CD8-positive, alpha-beta memory T cell (primary cell): ENCODE results near the gene ADAMTS13. TPM values are rescaled to one million over a fixed set of nuclear protein-coding genes. Genes with fewer than 3 reads are reported as not detected.

Source experiments
- CTCF ChIA-PET: fragments of 350-600 bp; sonication (Branson Sonifier 250); formaldehyde crosslinking; loops from one replicate; lab custom pipeline; 2021; ENCODE audit warnings: antibody characterized with exemption; lab: Charles Lee
- POLR2A ChIA-PET: fragments of 350-600 bp; sonication (Branson Sonifier 250); formaldehyde crosslinking; loops from one replicate; lab custom pipeline; 2021; ENCODE audit warnings: antibody characterized with exemption; lab: Charles Lee
- DNase-seq, 5 donors: peaks; one replicate each; pipeline versions ENCODE4 v3.0.0 to v3.0.0-alpha.2; 2020 to 2022; ENCODE audit warnings: mixed read lengths in 1 of 5
- H3K27ac ChIP-seq: one replicate; pipeline ENCODE4 v1.7.0; 2013; ENCODE audit warnings: low read depth, mild to moderate bottlenecking, low read length, moderate library complexity
- H3K27me3 ChIP-seq: 2 replicates; pipeline ENCODE4 v1.7.0; 2013; ENCODE audit warnings: low read length, mild to moderate bottlenecking; ENCODE audit not compliant: insufficient read depth, poor library complexity, severe bottlenecking
- H3K36me3 ChIP-seq: 2 replicates; pipeline ENCODE4 v1.7.0; 2013; ENCODE audit warnings: mild to moderate bottlenecking, low read length, moderate library complexity; ENCODE audit not compliant: insufficient read depth
- H3K4me1 ChIP-seq: 2 replicates; pipeline ENCODE4 v1.7.0; 2013; ENCODE audit warnings: mild to moderate bottlenecking, low read length, moderate library complexity; ENCODE audit not compliant: insufficient read depth
- H3K4me3 ChIP-seq: 2 replicates; pipeline ENCODE4 v1.7.0; 2013; ENCODE audit warnings: mild to moderate bottlenecking, low read length
- H3K9me3 ChIP-seq: 2 replicates; pipeline ENCODE4 v1.7.0; 2013; ENCODE audit warnings: mild to moderate bottlenecking, low read length
- H3K27ac Mint-ChIP-seq, 8 donors: one replicate each; pipeline ENCODE4 v1.8.0; 2020 to 2021; ENCODE audit warnings: mixed read lengths in 8 of 8, mild to moderate bottlenecking in 6 of 8, inconsistent platforms in 3 of 8, moderate library complexity in 3 of 8
- H3K27me3 Mint-ChIP-seq, 2 donors: one replicate each; pipeline ENCODE4 v1.8.0; 2020 to 2021; ENCODE audit warnings: mixed read lengths in 2 of 2, mild to moderate bottlenecking in 1 of 2, moderate library complexity in 1 of 2
- H3K36me3 Mint-ChIP-seq, 3 donors: one replicate each; pipeline ENCODE4 v1.8.0; 2020 to 2021; ENCODE audit warnings: mixed read lengths in 3 of 3, inconsistent platforms in 1 of 3, mild to moderate bottlenecking in 1 of 3
- H3K4me1 Mint-ChIP-seq, 3 donors: one replicate each; pipeline ENCODE4 v1.8.0; 2020 to 2021; ENCODE audit warnings: mixed read lengths in 3 of 3, inconsistent platforms in 1 of 3, mild to moderate bottlenecking in 1 of 3
- H3K4me3 Mint-ChIP-seq, 7 donors: one replicate each; pipeline ENCODE4 v1.8.0; 2020 to 2021; ENCODE audit warnings: mixed read lengths in 7 of 7, mild to moderate bottlenecking in 6 of 7, moderate library complexity in 4 of 7, inconsistent platforms in 2 of 7
- H3K9me3 Mint-ChIP-seq, 5 donors: one replicate each; pipeline ENCODE4 v1.8.0; 2020 to 2022; ENCODE audit warnings: mixed read lengths in 5 of 5, mild to moderate bottlenecking in 3 of 5, moderate library complexity in 2 of 5, inconsistent platforms in 1 of 5
- polyA plus RNA-seq: library from polyadenylated mRNA; unstranded; fragments of 300-500 nt; fragmentation: Illumina TruSeq; gene quantifications from one replicate; pipeline ENCODE4 v1.2.3, GENCODE V29; 2021
- total RNA-seq, 2 experiments: library from RNA; stranded (reverse); gene quantifications; one replicate each; pipeline ENCODE4 v1.2.3, GENCODE V29; 2021

Gene ADAMTS13
- total and polyA plus RNA-seq, 3 experiments from 2014 or later = 0.32 to 1.1 (median 1.0) TPM

DNA sequence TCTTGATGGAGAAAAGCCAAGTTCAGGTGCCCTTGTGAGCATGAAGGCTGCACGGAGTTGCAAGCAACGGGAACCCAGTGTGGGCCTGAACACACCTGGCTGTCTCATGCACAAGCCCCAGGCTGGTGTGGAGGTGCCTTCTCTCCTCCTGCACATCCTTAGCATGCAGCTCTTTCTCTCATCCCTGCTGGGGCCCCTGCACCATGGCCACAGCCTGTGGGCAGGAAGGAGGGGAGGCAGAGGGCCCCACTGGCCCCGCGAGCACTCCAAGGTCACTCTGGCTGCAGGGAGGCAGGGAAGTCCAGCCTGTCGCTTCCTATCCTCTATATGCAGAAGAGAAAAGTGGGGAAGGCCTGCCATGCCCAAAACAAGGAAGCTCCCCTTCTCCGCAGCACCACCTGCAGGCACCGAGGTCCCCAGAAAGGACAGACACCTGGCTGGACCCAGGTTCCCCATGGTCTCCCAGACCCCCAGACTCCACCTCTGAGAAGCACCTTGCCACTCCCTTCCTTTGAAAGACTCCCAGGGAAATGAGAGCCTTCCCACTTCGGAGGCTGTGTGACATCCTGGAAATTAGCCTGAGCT lies 27.4 kb upstream of the ADAMTS13 start:
- Histone ChIP-seq H3K27ac (no peak overlapping the region), H3K36me3 (no peaks in the 10 kb centered on the region), H3K4me1 (no peaks in the 10 kb centered on the region), H3K27me3 (peaks cover 3% of the 10 kb centered on the region), H3K4me3 (no peak overlapping the region), H3K9me3 (no peaks in the 10 kb centered on the region)
- no peak overlapping the region for H3K4me3 Mint-ChIP-seq
- H3K4me1 Mint-ChIP-seq = no peaks in the 10 kb centered on the region
- no peak for DNase-seq
- no peak overlapping the region for H3K27ac Mint-ChIP-seq
- ChIA-PET CTCF (no interaction called here), POLR2A (no interaction called here)
- H3K36me3 Mint-ChIP-seq = no peaks in the 10 kb centered on the region
- H3K27me3 Mint-ChIP-seq = peaks cover 2 to 6% of the 10 kb centered on the region in 2 donors
- no peaks in the 10 kb centered on the region for H3K9me3 Mint-ChIP-seq

DNA sequence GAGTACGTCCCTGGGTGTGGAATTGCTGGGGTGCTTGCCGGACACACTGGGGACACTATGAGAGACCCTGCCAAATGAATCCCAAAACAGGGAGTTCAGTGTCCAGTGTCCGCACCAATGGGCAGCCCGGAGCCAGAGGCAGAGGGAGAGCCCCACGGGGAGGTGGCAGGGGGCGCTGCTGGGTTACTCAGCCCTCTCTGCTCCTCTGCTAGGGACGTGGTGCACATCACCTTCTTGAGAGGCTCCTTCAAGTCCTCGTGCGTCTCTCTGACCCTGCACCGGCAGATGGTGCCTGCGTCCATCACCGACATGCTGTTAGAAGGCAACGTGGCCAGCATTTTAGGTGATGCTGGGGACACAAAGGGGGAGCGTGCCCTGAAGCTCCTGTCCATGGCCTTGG lies 25.2 kb upstream of the ADAMTS13 start:
- H3K36me3 ChIP-seq = no peaks in the 10 kb centered on the region
- Mint-ChIP-seq H3K36me3 (no peaks in the 10 kb centered on the region), H3K27me3 (no peaks in the 10 kb centered on the region), H3K4me1 (no peaks in the 10 kb centered on the region), H3K27ac (no peak overlapping the region), H3K4me3 (peak overlapping the region in 1 of 7 donors; percentile 48), H3K9me3 (no peaks in the 10 kb centered on the region)
- no peak overlapping the region for H3K27ac ChIP-seq
- CTCF ChIA-PET = interaction anchor here (1.5 kb wide), 1 partner anchor 15 kb away, joined by 3 read pairs; no protein-coding TSS in a partner anchor
- POLR2A ChIA-PET = no interaction called here
- no peak overlapping the region for H3K4me3 ChIP-seq
- DNase-seq = no peak
- no peaks in the 10 kb centered on the region for H3K27me3 ChIP-seq
- H3K9me3 ChIP-seq = no peaks in the 10 kb centered on the region
- no peaks in the 10 kb centered on the region for H3K4me1 ChIP-seq

DNA sequence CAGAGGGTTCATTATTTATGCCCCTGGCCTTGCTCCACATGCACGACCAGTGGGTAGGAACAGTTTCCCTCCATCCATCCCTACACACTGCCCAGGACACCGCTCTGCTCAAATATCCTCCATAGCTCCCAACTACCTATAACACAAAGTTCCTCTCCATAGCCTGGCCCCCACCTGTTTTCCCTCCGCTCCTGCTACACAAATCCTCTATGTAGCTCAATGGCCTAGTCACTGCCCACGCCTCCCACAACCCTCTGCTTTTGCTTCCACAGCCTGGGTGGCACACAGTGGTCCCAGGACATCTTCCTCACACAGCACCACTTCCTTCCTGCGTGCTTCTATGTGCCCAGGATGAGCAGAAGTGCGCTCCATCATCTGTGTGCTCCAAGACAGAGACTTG lies 24.8 kb upstream of the ADAMTS13 start:
- no peaks in the 10 kb centered on the region for H3K9me3 ChIP-seq
- Mint-ChIP-seq H3K4me3 (no peak overlapping the region), H3K27ac (peak overlapping the region in 1 of 8 donors; percentile 11), H3K36me3 (no peaks in the 10 kb centered on the region), H3K27me3 (no peaks in the 10 kb centered on the region), H3K4me1 (no peaks in the 10 kb centered on the region), H3K9me3 (no peaks in the 10 kb centered on the region)
- no peaks in the 10 kb centered on the region for H3K4me1 ChIP-seq
- POLR2A ChIA-PET = no interaction called here
- H3K27ac ChIP-seq = no peak overlapping the region
- DNase-seq = no peak
- no peak overlapping the region for H3K4me3 ChIP-seq
- no peaks in the 10 kb centered on the region for H3K27me3 ChIP-seq
- CTCF ChIA-PET = interaction anchor here (1.5 kb wide), 1 partner anchor 15 kb away, joined by 3 read pairs; no protein-coding TSS in a partner anchor
- H3K36me3 ChIP-seq = no peaks in the 10 kb centered on the region

DNA sequence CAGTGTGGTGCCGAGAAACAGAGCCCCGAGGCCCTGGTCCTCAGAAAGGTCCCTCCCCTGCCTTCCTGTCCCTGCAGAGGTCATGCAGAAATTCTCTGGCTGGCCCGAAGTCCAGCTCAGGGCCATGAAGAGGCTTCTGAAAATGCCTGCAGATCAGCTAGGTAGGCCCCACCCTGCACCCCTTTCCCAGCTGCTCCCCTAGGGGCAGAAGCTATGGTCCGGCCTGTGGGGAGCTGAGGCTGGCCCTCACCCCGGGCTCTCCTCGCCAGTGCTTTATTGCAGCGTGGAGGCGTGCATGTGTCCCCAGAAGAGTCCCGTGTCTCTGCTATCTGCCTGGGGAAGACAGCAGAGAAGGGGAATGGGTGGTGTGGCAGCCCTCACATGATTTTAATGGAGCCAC lies 24.3 kb upstream of the ADAMTS13 start:
- H3K27ac Mint-ChIP-seq = no peak overlapping the region
- H3K9me3 Mint-ChIP-seq = no peaks in the 10 kb centered on the region
- POLR2A ChIA-PET = no interaction called here
- H3K27me3 Mint-ChIP-seq = no peaks in the 10 kb centered on the region
- Histone ChIP-seq H3K27me3 (no peaks in the 10 kb centered on the region), H3K9me3 (no peaks in the 10 kb centered on the region), H3K4me3 (no peak overlapping the region), H3K36me3 (no peaks in the 10 kb centered on the region), H3K27ac (no peak overlapping the region), H3K4me1 (no peaks in the 10 kb centered on the region)
- CTCF ChIA-PET = interaction anchor here (1.3 kb wide), 1 partner anchor 10 kb away, joined by 3 read pairs; no protein-coding TSS in a partner anchor
- H3K4me3 Mint-ChIP-seq = no peak overlapping the region
- no peak for DNase-seq
- H3K36me3 Mint-ChIP-seq = no peaks in the 10 kb centered on the region
- no peaks in the 10 kb centered on the region for H3K4me1 Mint-ChIP-seq

DNA sequence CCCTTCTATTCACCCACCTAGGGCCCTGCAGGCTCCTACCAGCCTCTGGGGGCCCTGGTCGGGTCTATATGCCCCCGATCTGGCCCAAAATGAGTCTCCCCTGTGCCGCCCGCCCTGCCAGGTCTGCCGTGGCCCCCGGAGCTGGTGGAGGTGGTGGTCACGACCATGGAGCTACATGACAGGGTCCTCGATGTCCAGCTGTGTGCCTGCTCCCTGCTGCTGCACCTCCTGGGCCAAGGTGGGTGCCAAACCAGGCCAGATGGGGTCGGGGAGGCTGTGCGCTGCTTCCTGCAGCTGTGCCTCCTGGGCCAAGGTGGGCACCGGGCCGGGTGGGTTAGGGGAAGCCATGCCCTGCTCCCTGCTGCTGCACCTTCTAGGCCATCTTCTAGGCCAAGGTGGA lies 21.9 kb upstream of the ADAMTS13 start:
- DNase-seq = no peak
- ChIA-PET POLR2A (interaction anchor here (0.6 kb wide), 1 partner anchor 50 kb away, joined by 3 read pairs; no protein-coding TSS in a partner anchor), CTCF (no interaction called here)
- H3K27ac Mint-ChIP-seq = no peak overlapping the region
- Histone ChIP-seq H3K4me1 (no peaks in the 10 kb centered on the region), H3K4me3 (no peak overlapping the region), H3K27me3 (no peaks in the 10 kb centered on the region), H3K9me3 (no peaks in the 10 kb centered on the region), H3K36me3 (no peaks in the 10 kb centered on the region), H3K27ac (no peak overlapping the region)
- H3K36me3 Mint-ChIP-seq = peaks cover 0 to 13% (median under 1%) of the 10 kb centered on the region in 3 donors
- H3K27me3 Mint-ChIP-seq = no peaks in the 10 kb centered on the region
- H3K9me3 Mint-ChIP-seq = no peaks in the 10 kb centered on the region
- peaks cover 0 to 1% (median 0%) of the 10 kb centered on the region in 3 donors for H3K4me1 Mint-ChIP-seq
- H3K4me3 Mint-ChIP-seq = no peak overlapping the region

DNA sequence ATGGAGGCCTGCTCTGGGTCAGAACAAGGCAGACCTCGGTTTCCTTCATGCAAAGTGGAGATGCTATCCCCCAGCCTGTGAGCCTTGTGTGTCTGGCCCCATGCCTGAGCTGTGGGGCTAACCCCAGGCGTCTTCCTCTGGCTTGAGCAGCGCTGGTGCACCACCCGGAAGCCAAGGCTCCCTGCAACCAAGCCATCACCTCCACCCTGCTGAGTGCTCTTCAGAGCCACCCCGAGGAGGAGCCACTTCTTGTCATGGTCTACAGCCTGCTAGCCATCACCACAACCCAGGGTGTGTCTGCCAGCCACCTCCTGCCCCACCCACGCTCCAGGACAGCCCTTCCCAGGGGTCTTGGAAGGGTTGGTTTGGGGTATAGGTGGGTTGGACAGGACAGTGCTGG lies 20.6 kb upstream of the ADAMTS13 start:
- H3K27ac ChIP-seq = no peak overlapping the region
- H3K27me3 ChIP-seq = no peaks in the 10 kb centered on the region
- Mint-ChIP-seq H3K27ac (no peak overlapping the region), H3K4me1 (peaks cover 0 to 2% (median 1%) of the 10 kb centered on the region in 3 donors), H3K4me3 (no peak overlapping the region), H3K27me3 (no peaks in the 10 kb centered on the region), H3K36me3 (peaks cover under 1 to 26% (median 3%) of the 10 kb centered on the region in 3 donors), H3K9me3 (no peaks in the 10 kb centered on the region)
- no peak for DNase-seq
- ChIA-PET CTCF (no interaction called here), POLR2A (no interaction called here)
- no peak overlapping the region for H3K4me3 ChIP-seq
- no peaks in the 10 kb centered on the region for H3K4me1 ChIP-seq
- peaks cover 6% of the 10 kb centered on the region for H3K36me3 ChIP-seq
- H3K9me3 ChIP-seq = no peaks in the 10 kb centered on the region

DNA sequence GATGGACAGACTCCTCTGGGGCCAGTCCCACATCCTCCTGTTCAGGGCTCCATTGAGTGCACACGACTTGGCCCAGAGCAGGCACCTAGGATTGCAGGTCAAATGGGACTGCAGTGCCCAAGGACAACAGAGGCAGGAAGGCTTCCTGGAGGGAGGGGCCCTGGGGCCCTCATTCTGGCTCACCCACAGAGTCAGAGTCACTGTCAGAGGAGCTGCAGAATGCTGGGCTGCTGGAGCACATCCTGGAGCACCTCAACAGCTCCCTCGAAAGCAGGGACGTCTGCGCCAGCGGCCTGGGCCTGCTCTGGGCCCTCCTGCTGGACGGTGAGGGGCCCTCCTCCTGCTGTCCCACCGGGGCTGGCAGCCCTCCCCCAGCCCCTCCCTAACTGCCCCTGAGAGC lies 19.5 kb upstream of the ADAMTS13 start:
- H3K9me3 ChIP-seq = no peaks in the 10 kb centered on the region
- peaks cover 6 to 36% (median 8%) of the 10 kb centered on the region in 3 donors for H3K36me3 Mint-ChIP-seq
- no peaks in the 10 kb centered on the region for H3K4me1 ChIP-seq
- no peak overlapping the region for H3K27ac Mint-ChIP-seq
- no peak for DNase-seq
- peaks cover 6 to 8% (median 7%) of the 10 kb centered on the region in 3 donors for H3K4me1 Mint-ChIP-seq
- H3K36me3 ChIP-seq = peaks cover 11% of the 10 kb centered on the region
- H3K9me3 Mint-ChIP-seq = no peaks in the 10 kb centered on the region
- POLR2A ChIA-PET = interaction anchor here (0.6 kb wide), 1 partner anchor 84 kb away, joined by 5 read pairs; no protein-coding TSS in a partner anchor
- H3K27me3 ChIP-seq = no peaks in the 10 kb centered on the region
- H3K4me3 Mint-ChIP-seq = no peak overlapping the region
- CTCF ChIA-PET = interaction anchor here (1.1 to 1.3 kb wide), 4 partner anchors 14 to 216 kb away, joined by 3 to 5 read pairs (median 3); no protein-coding TSS in a partner anchor
- no peaks in the 10 kb centered on the region for H3K27me3 Mint-ChIP-seq
- H3K4me3 ChIP-seq = no peak overlapping the region
- H3K27ac ChIP-seq = no peak overlapping the region

DNA sequence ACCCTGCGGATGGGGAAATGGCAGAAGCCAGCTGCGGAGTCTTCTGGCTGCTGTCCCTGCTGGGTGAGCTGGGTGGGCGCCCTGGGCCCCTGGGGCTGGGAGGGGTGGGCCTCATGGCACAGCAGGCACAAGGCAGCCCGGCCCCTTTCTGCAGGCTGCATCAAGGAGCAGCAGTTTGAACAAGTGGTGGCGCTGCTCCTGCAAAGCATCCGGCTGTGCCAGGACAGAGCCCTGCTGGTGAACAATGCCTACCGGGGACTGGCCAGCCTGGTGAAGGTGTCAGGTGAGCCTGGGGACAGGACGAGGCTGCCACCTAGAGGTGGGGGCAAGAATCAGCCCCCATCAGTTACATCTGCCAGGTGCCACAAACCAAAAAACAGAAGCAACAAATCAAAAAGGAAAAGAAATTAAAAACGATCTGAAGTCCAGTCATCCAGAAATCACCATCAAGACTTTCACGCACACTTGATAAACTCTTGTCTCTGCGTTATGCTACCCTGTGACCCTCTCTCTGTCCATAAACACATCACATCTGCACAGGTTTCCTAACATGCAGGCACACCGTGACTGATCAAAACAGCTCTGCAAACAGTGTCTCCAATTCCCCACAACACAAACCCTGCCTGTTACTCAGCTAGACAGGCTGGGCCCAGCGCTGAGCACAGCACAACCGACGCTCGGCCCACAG lies 18.3 kb upstream of the ADAMTS13 start:
- peaks cover 6 to 44% (median 8%) of the 10 kb centered on the region in 3 donors for H3K36me3 Mint-ChIP-seq
- no peak overlapping the region for H3K4me3 Mint-ChIP-seq
- Histone ChIP-seq H3K9me3 (no peaks in the 10 kb centered on the region), H3K27ac (no peak overlapping the region), H3K27me3 (no peaks in the 10 kb centered on the region), H3K4me3 (no peak overlapping the region), H3K4me1 (no peaks in the 10 kb centered on the region), H3K36me3 (peaks cover 15% of the 10 kb centered on the region)
- no peaks in the 10 kb centered on the region for H3K27me3 Mint-ChIP-seq
- peak overlapping the region in 2 of 8 donors; percentile 1 to 14 for H3K27ac Mint-ChIP-seq
- no peaks in the 10 kb centered on the region for H3K9me3 Mint-ChIP-seq
- CTCF ChIA-PET = interaction anchor here (0.9 to 2.7 kb wide), 9 partner anchors 13 to 218 kb away, joined by 3 to 17 read pairs (median 3); partner anchors contain the start of genes MED22 and RPL7A
- peaks cover 6 to 8% (median 7%) of the 10 kb centered on the region in 3 donors for H3K4me1 Mint-ChIP-seq
- DNase-seq = peak; percentile 37 to 74 (median 48)
- POLR2A ChIA-PET = no interaction called here
